CD14-positive monocyte (primary cell): ENCODE data around the gene GLRX5. TPM values are rescaled to one million over a fixed set of nuclear protein-coding genes. Genes with fewer than 3 reads are reported as not detected.

Experiments
- DNase-seq, 3 donors: peaks; one replicate each; pipeline ENCODE4 v3.0.0-alpha.2; 2011 to 2022
- H2AFZ ChIP-seq: 2 replicates; pipeline ENCODE4 v1.6.0; 2012; ENCODE audit warnings: mild to moderate bottlenecking, low read depth, low read length, inconsistent platforms; ENCODE audit not compliant: insufficient read depth, poor library complexity, severe bottlenecking
- H3K27ac ChIP-seq, 2 donors: 1 replicate in 1 of 2; 2 replicates in 1 of 2; pipeline ENCODE4 v1.5.1; 2012 to 2013; ENCODE audit warnings: low read length in 2 of 2, control low read depth in 1 of 2, inconsistent platforms in 1 of 2, low read depth in 1 of 2, mild to moderate bottlenecking in 1 of 2
- H3K27me3 ChIP-seq, 2 donors: one replicate each; pipeline versions ENCODE4 v1.6.0 to v1.6.1; 2011 to 2013; ENCODE audit warnings: low read length in 2 of 2; ENCODE audit not compliant: control insufficient read depth in 2 of 2, insufficient read depth in 2 of 2
- H3K36me3 ChIP-seq, 2 donors: replicated peaks in 1 of 2; 1 replicate in 1 of 2; 2 replicates in 1 of 2; pipeline versions ENCODE4 v1.5.1 to v1.6.1; 2012 to 2013; ENCODE audit warnings: low read length in 2 of 2, control low read depth in 1 of 2, inconsistent platforms in 1 of 2, mild to moderate bottlenecking in 1 of 2; ENCODE audit not compliant: insufficient read depth in 2 of 2, control insufficient read depth in 1 of 2
- H3K4me1 ChIP-seq, 2 donors: 1 replicate in 1 of 2; 2 replicates in 1 of 2; pipeline versions ENCODE4 v1.5.1 to v1.6.1; 2012 to 2013; ENCODE audit warnings: low read length in 2 of 2, control low read depth in 1 of 2, inconsistent platforms in 1 of 2, mild to moderate bottlenecking in 1 of 2, moderate library complexity in 1 of 2; ENCODE audit not compliant: insufficient read depth in 2 of 2, control insufficient read depth in 1 of 2
- H3K4me2 ChIP-seq: replicated peaks from 2 replicates; pipeline ENCODE3; 2012; ENCODE audit warnings: low read length, moderate library complexity, mild to moderate bottlenecking; ENCODE audit not compliant: poor library complexity, severe bottlenecking; ENCODE audit errors: extremely low read depth
- H3K4me3 ChIP-seq, 3 experiments: fragments of 200-600 bp in 1 of 3; sonication (generic) in 1 of 3; replicated peaks in 1 of 3; 1 replicate in 2 of 3; 2 replicates in 1 of 3; pipeline ENCODE4 v1.5.1; 2011 to 2013; ENCODE audit warnings: low read length in 3 of 3, mild to moderate bottlenecking in 3 of 3, control low read depth in 2 of 3, low read depth in 2 of 3, inconsistent platforms in 1 of 3, moderate library complexity in 1 of 3
- H3K79me2 ChIP-seq: 2 replicates; pipeline ENCODE4 v1.6.0; 2012; ENCODE audit warnings: mild to moderate bottlenecking, control low read depth, inconsistent platforms, low read length, moderate library complexity; ENCODE audit not compliant: insufficient read depth
- H3K9ac ChIP-seq: 2 replicates; pipeline ENCODE4 v1.6.0; 2017; ENCODE audit warnings: low read length, mild to moderate bottlenecking; ENCODE audit not compliant: insufficient read depth, poor library complexity, severe bottlenecking
- H3K9me3 ChIP-seq, 2 donors: replicated peaks in 1 of 2; 1 replicate in 1 of 2; 2 replicates in 1 of 2; pipeline versions ENCODE4 v1.5.1 to v1.6.1; 2012 to 2013; ENCODE audit warnings: low read length in 2 of 2, control low read depth in 1 of 2; ENCODE audit not compliant: control insufficient read depth in 1 of 2, insufficient read depth in 1 of 2
- H4K20me1 ChIP-seq: 2 replicates; pipeline ENCODE4 v1.6.0; 2012; ENCODE audit warnings: mild to moderate bottlenecking, low read length, control low read depth, moderate library complexity; ENCODE audit not compliant: insufficient read depth
- H3K27ac Mint-ChIP-seq, 7 donors: one replicate each; pipeline ENCODE4 v1.8.0; 2020; ENCODE audit warnings: mild to moderate bottlenecking in 7 of 7, mixed read lengths in 7 of 7, moderate library complexity in 6 of 7, inconsistent platforms in 2 of 7
- H3K27me3 Mint-ChIP-seq, 3 donors: one replicate each; pipeline ENCODE4 v1.8.0; 2021 to 2022; ENCODE audit warnings: low read depth in 3 of 3, mild to moderate bottlenecking in 3 of 3, mixed read lengths in 3 of 3, moderate library complexity in 3 of 3, inconsistent platforms in 1 of 3
- H3K36me3 Mint-ChIP-seq, 2 donors: one replicate each; pipeline ENCODE4 v1.8.0; 2020; ENCODE audit warnings: mixed read lengths in 2 of 2, inconsistent platforms in 1 of 2, mild to moderate bottlenecking in 1 of 2
- H3K4me1 Mint-ChIP-seq: one replicate; pipeline ENCODE4 v1.8.0; 2020; ENCODE audit warnings: mild to moderate bottlenecking, mixed read lengths
- H3K4me3 Mint-ChIP-seq, 2 donors: one replicate each; pipeline ENCODE4 v1.8.0; 2020; ENCODE audit warnings: mild to moderate bottlenecking in 2 of 2, mixed read lengths in 2 of 2, moderate library complexity in 1 of 2
- H3K9me3 Mint-ChIP-seq, 7 donors: one replicate each; pipeline ENCODE4 v1.8.0; 2020 to 2022; ENCODE audit warnings: mixed read lengths in 7 of 7, mild to moderate bottlenecking in 6 of 7, moderate library complexity in 6 of 7, inconsistent platforms in 2 of 7
- CTCF ChIP-seq: fragments of 200-600 bp; IDR thresholded peaks from one replicate; pipeline ENCODE4 v1.8.0; 2022; ENCODE audit warnings: antibody characterized with exemption, mild to moderate bottlenecking
- whole genome bisulfite sequencing: methylation state at CpG from one replicate; pipeline ENCODE4 v1.1.5; 2013; ENCODE audit warnings: missing lambda C conversion rate; ENCODE audit not compliant: insufficient coverage; 5-methylcytosine and 5-hydroxymethylcytosine counted together
- intact Hi-C, 2 donors: fragments of 100-400 bp; cut with micrococcal nuclease; formaldehyde crosslinking; loops; one replicate each; pipeline versions ENCODE4 v1.15.0 to v1.15.1; 2023
- polyA plus RNA-seq, 3 donors: library from polyadenylated mRNA; depleted of rRNA in 1 of 3; unstranded in 2 of 3; stranded (reverse) in 1 of 3; fragments of 300-500 nt in 2 of 3; fragments of >200 nt in 1 of 3; fragmentation: Illumina TruSeq in 2 of 3; gene quantifications; 1 replicate in 2 of 3; 2 replicates in 1 of 3; pipeline ENCODE4 v1.2.3, GENCODE V29; 2012 to 2021

The GLRX5 gene
- polyA plus RNA-seq, 3 donors, result 10.9 to 43.1 (median 31.1) TPM

- H4K20me1 ChIP-seq, result no peaks in the 10 kb centered on the region
- H3K27ac ChIP-seq, result no peak overlapping the region
- no peaks in the 10 kb centered on the region for H3K27me3 ChIP-seq
- 95% methylated on average over 4 of the region's 4 CpGs for WGBS
- intact Hi-C loops, result loop anchor here (5.0 to 10.0 kb wide), 3 partner anchors 208 to 711 kb away; no protein-coding TSS in a partner anchor
- H3K4me1 ChIP-seq, result no peaks in the 10 kb centered on the region
- DNase-seq, result no peak
- H3K79me2 ChIP-seq, result no peaks in the 10 kb centered on the region
- no peaks in the 10 kb centered on the region for H3K9me3 ChIP-seq
- no peak overlapping the region for H3K4me2 ChIP-seq
- H3K36me3 Mint-ChIP-seq, result no peaks in the 10 kb centered on the region
- H3K27me3 Mint-ChIP-seq, result peaks cover 8 to 12% (median 11%) of the 10 kb centered on the region in 3 donors
- no peak overlapping the region for H3K4me3 ChIP-seq
- peaks cover 5% of the 10 kb centered on the region for H3K4me1 Mint-ChIP-seq
- TF ChIP-seq CTCF, result no peak
- no peak overlapping the region for H2AFZ ChIP-seq
- H3K27ac Mint-ChIP-seq, result peak overlapping the region in 1 of 7 donors; percentile 25
- no peaks in the 10 kb centered on the region for H3K36me3 ChIP-seq
- no peaks in the 10 kb centered on the region for H3K9me3 Mint-ChIP-seq
- no peak overlapping the region for H3K4me3 Mint-ChIP-seq
- H3K9ac ChIP-seq, result no peak overlapping the region
Measured at GRCh38 chr14:95564060-95564459, 29.2 kb downstream of the GLRX5 start.

- Mint-ChIP-seq H3K27me3 (peaks cover 3 to 12% (median 6%) of the 10 kb centered on the region in 3 donors), H3K27ac (no peak overlapping the region), H3K4me3 (no peak overlapping the region), H3K9me3 (peaks cover 0 to 1% (median 0%) of the 10 kb centered on the region in 7 donors), H3K36me3 (no peaks in the 10 kb centered on the region), H3K4me1 (no peaks in the 10 kb centered on the region)
- Histone ChIP-seq H3K79me2 (no peaks in the 10 kb centered on the region), H3K9ac (no peak overlapping the region), H3K36me3 (no peaks in the 10 kb centered on the region), H2AFZ (no peak overlapping the region), H4K20me1 (no peaks in the 10 kb centered on the region), H3K27ac (no peak overlapping the region), H3K4me2 (no peak overlapping the region), H3K9me3 (no peaks in the 10 kb centered on the region), H3K4me3 (no peak overlapping the region), H3K27me3 (no peaks in the 10 kb centered on the region), H3K4me1 (no peaks in the 10 kb centered on the region)
- TF ChIP-seq CTCF, result no peak
- no peak for DNase-seq
- WGBS, result no CpG with 5 or more reads among the region's 3 CpGs
- intact Hi-C loops, result loop anchor here in 1 of 2 donors (10.0 kb wide), 1 partner anchor 705 kb away; no protein-coding TSS in a partner anchor
Measured at GRCh38 chr14:95569440-95569839, 34.6 kb downstream of the GLRX5 start.
